Large intestine (tissue), 3 donors: ENCODE measurements around the gene ARHGEF6. TPM values are rescaled to one million over a fixed set of nuclear protein-coding genes. Genes with fewer than 3 reads are reported as not detected.
"Not testable (repeated sequence)": the region's sequence is repeated elsewhere in the genome, so short reads cannot be mapped to it uniquely, and the experiment has no call there.

ENCODE experiments used
- DNase-seq, 2 donors: peaks; one replicate each; pipeline versions ENCODE4 v3.0.0 to v3.0.0-alpha.2; 2013
- H3K27ac ChIP-seq: one replicate; pipeline ENCODE4 v1.5.1; 2013; ENCODE audit warnings: low read length
- H3K27me3 ChIP-seq: 2 replicates; pipeline ENCODE4 v1.6.1; 2013; ENCODE audit warnings: low read length; ENCODE audit not compliant: control insufficient read depth, insufficient read depth
- H3K36me3 ChIP-seq: 2 replicates; pipeline ENCODE4 v1.6.1; 2013; ENCODE audit warnings: low read length; ENCODE audit not compliant: control insufficient read depth, insufficient read depth
- H3K4me1 ChIP-seq: one replicate; pipeline ENCODE4 v1.6.1; 2013; ENCODE audit warnings: low read length; ENCODE audit not compliant: control insufficient read depth, insufficient read depth
- H3K4me3 ChIP-seq: one replicate; pipeline ENCODE4 v1.5.1; 2013; ENCODE audit warnings: low read length
- H3K9me3 ChIP-seq: one replicate; pipeline ENCODE4 v1.6.1; 2013; ENCODE audit warnings: mild to moderate bottlenecking, low read depth, low read length, moderate library complexity; ENCODE audit not compliant: control insufficient read depth
- WGBS: methylation state at CpG from one replicate; pipeline ENCODE4 v1.1.5; 2013; ENCODE audit warnings: low lambda C conversion rate; ENCODE audit not compliant: insufficient coverage; 5-methylcytosine and 5-hydroxymethylcytosine counted together
- polyA plus RNA-seq: library from polyadenylated mRNA; unstranded; fragments of 120-200 nt; gene quantifications from one replicate; pipeline ENCODE4 v1.2.1, GENCODE V29; 2013

ARHGEF6 gene
- polyA plus RNA-seq, 1 donor: 8.7 TPM

GRCh38 chrX:136814847-136815750 lies 34.4 kb upstream of the ARHGEF6 start:
- WGBS: no CpG with 5 or more reads among the region's 3 CpGs
- DNase-seq: no peak
- Histone ChIP-seq H3K4me1 (no peaks in the 10 kb centered on the region), H3K9me3 (no peaks in the 10 kb centered on the region), H3K27ac (no peak overlapping the region), H3K36me3 (no peaks in the 10 kb centered on the region), H3K4me3 (no peak overlapping the region), H3K27me3 (no peaks in the 10 kb centered on the region)

GRCh38 chrX:136812286-136812685 lies 31.6 kb upstream of the ARHGEF6 start:
- no CpG with 5 or more reads among the region's 1 CpG for whole genome bisulfite sequencing
- no peak for DNase-seq
- Histone ChIP-seq H3K27ac (no peak overlapping the region), H3K9me3 (no peaks in the 10 kb centered on the region), H3K36me3 (no peaks in the 10 kb centered on the region), H3K4me3 (no peak overlapping the region), H3K4me1 (no peaks in the 10 kb centered on the region), H3K27me3 (no peaks in the 10 kb centered on the region)

DNA sequence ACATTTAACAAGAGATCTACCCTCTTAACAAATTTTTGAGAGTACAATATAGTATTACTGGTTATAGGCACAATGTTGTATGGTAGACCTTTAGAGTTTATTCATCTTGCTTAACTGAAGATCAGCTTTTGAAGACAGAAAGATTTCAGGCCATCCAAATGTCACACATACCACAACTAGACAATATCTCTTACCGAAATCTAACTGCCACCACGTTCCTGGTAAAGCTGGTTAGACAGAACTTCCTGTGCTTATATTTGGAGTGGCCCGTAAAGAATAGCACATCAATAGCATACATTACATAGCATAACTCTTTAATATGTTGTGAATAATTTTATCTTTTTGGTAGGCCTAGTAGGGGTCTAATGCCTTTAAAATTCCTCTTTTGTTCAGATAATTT lies 29.8 kb upstream of the ARHGEF6 start:
- WGBS: no CpG with 5 or more reads among the region's 3 CpGs
- no peak for DNase-seq
- H3K36me3 ChIP-seq: no peaks in the 10 kb centered on the region
- no peak overlapping the region for H3K4me3 ChIP-seq
- H3K4me1 ChIP-seq: no peaks in the 10 kb centered on the region
- no peaks in the 10 kb centered on the region for H3K9me3 ChIP-seq
- H3K27ac ChIP-seq: no peak overlapping the region
- H3K27me3 ChIP-seq: no peaks in the 10 kb centered on the region

GRCh38 chrX:136806891-136807410 lies 26.2 kb upstream of the ARHGEF6 start:
- H3K27ac ChIP-seq: no peak overlapping the region
- no peak for DNase-seq
- no CpG with 5 or more reads among the region's 1 CpG for WGBS
- no peak overlapping the region for H3K4me3 ChIP-seq
- no peaks in the 10 kb centered on the region for H3K4me1 ChIP-seq
- no peaks in the 10 kb centered on the region for H3K27me3 ChIP-seq
- no peaks in the 10 kb centered on the region for H3K9me3 ChIP-seq
- H3K36me3 ChIP-seq: no peaks in the 10 kb centered on the region

DNA sequence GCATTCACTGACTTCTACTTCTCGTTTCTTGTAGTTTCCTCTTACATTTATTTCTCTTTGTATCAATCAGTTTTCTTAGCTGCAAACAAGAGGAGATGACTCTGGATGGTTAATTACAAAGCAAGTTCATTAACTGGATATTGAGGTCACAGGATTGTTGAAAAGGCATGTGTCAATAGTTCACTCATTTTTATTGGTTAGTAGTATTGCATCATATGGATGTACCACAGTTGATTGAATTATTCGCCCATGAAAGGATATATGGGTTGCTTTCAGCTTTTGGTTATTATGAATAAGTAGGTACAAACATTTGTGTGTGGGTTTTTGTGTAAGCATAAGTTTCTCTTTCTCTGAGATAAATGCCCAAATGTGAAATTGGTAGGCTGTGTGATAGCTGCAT lies 21.8 kb upstream of the ARHGEF6 start:
- no peak overlapping the region for H3K4me3 ChIP-seq
- WGBS: no CpG with 5 or more reads among the region's 2 CpGs
- H3K9me3 ChIP-seq: no peaks in the 10 kb centered on the region
- no peaks in the 10 kb centered on the region for H3K4me1 ChIP-seq
- no peak for DNase-seq
- no peak overlapping the region for H3K27ac ChIP-seq
- no peaks in the 10 kb centered on the region for H3K36me3 ChIP-seq
- no peaks in the 10 kb centered on the region for H3K27me3 ChIP-seq

DNA sequence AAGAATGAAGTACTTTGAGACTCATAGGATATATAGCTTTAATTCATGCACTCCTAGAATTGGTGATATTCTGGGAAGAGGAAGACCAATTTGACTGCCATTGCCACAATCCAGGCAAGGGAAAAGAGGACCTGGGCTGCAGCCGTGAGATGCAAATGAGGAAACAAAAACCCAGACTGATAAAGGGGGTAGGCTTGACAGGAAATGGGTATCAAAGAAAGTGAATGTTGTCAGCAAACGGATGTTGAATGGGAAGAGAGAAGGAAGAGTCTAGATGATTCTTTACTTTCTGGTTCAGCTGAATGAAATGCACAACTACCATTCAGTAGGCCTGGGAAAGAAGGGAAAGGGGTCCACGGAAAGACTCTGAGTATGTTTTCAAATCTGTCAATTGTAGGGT lies 17.1 kb upstream of the ARHGEF6 start:
- DNase-seq: no peak
- H3K4me1 ChIP-seq: no peaks in the 10 kb centered on the region
- WGBS: 40% methylated on average over 1 of the region's 3 CpGs
- H3K36me3 ChIP-seq: no peaks in the 10 kb centered on the region
- H3K4me3 ChIP-seq: no peak overlapping the region
- H3K27ac ChIP-seq: no peak overlapping the region
- no peaks in the 10 kb centered on the region for H3K9me3 ChIP-seq
- no peaks in the 10 kb centered on the region for H3K27me3 ChIP-seq

DNA sequence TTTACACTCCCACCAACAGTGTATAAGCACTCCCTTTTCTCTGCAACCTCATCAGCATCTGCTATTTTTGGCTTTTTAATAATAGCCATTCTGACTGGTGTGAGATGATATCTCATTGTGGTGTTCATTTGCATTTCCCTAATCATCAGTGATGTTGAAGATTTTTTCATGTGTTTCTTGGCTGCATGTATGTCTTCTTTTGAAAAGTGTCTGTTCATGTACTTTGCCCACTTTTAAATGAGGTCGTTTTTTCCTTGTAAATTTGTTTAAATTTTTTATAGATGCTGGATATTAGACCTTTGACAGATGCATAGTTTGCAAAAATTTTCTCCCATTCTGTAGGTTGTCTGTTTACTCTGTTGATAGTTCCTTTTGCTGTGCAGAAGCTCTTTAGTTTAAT lies 14.4 kb upstream of the ARHGEF6 start:
- H3K4me3 ChIP-seq, H3K27me3 ChIP-seq, H3K36me3 ChIP-seq, H3K27ac ChIP-seq, DNase-seq, H3K4me1 ChIP-seq, H3K9me3 ChIP-seq: not testable (repeated sequence)
- no CpG with 5 or more reads among the region's 1 CpG for WGBS

GRCh38 chrX:136794660-136795059 lies 13.9 kb upstream of the ARHGEF6 start:
- H3K27ac ChIP-seq, H3K27me3 ChIP-seq, H3K9me3 ChIP-seq, H3K4me1 ChIP-seq, H3K4me3 ChIP-seq, DNase-seq, H3K36me3 ChIP-seq: not testable (repeated sequence)
- no CpG with 5 or more reads among the region's 3 CpGs for WGBS

GRCh38 chrX:136794080-136794479 lies 13.3 kb upstream of the ARHGEF6 start:
- Histone ChIP-seq H3K4me3 (no peak overlapping the region), H3K36me3 (no peaks in the 10 kb centered on the region), H3K9me3 (no peaks in the 10 kb centered on the region), H3K27me3 (no peaks in the 10 kb centered on the region), H3K27ac (no peak overlapping the region), H3K4me1 (no peaks in the 10 kb centered on the region)
- DNase-seq: no peak
- no CpG with 5 or more reads among the region's 1 CpG for WGBS

GRCh38 chrX:136789856-136790255 lies 9.1 kb upstream of the ARHGEF6 start:
- Histone ChIP-seq H3K4me1 (no peaks in the 10 kb centered on the region), H3K36me3 (no peaks in the 10 kb centered on the region), H3K27ac (no peak overlapping the region), H3K9me3 (no peaks in the 10 kb centered on the region), H3K27me3 (no peaks in the 10 kb centered on the region), H3K4me3 (no peak overlapping the region)
- DNase-seq: no peak
- 83% methylated on average over 1 of the region's 4 CpGs for WGBS

DNA sequence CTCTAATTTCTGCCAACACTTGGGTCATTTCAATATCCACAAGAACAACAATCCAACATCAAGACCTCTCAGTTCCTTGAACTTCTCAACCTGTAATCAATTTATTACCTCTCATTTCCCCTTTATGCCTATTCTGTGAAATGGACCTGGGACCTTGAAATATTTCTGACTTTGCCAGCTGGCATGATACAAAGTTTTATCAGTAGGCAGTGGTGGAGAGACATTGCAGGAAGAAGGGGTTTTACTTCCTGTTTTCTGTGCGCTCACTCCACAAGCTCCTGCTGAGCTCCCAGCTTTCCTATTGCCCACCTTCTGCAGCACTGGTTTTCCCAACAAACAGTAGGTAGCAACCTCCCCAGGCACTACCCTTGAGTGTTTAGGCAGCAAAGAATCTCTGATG lies 3.5 kb upstream of the ARHGEF6 start:
- no peaks in the 10 kb centered on the region for H3K4me1 ChIP-seq
- no peak for DNase-seq
- no peaks in the 10 kb centered on the region for H3K27me3 ChIP-seq
- WGBS: no CpG with 5 or more reads among the region's 1 CpG
- H3K9me3 ChIP-seq: no peaks in the 10 kb centered on the region
- H3K4me3 ChIP-seq: no peak overlapping the region
- H3K27ac ChIP-seq: no peak overlapping the region
- H3K36me3 ChIP-seq: no peaks in the 10 kb centered on the region
